ENCODE measurements around the gene PDE9A. TPM values are rescaled to one million over a fixed set of nuclear protein-coding genes. Genes with fewer than 3 reads are reported as not detected.
A peak's percentile ranks its signal among the peaks of the same experiment; 100 is the strongest.

PDE9A gene
- total and polyA plus RNA-seq, 2 experiments from 2014 or later = not detected

- H2AFZ ChIP-seq = no peak overlapping the region
Measured at GRCh38 chr21:42691901-42692559, 38.6 kb downstream of the PDE9A start.

GRCh38 chr21:42692688-42693087 is 39.3 kb downstream of the PDE9A start:
- 48 to 53% methylated on average over 18 to 24 of the region's 24 CpGs for WGBS, 2 experiments (ENCODE audit: low coverage in 1 of 2, low lambda C conversion rate in 2 of 2, missing lambda C conversion rate in 2 of 2)
- H2AFZ ChIP-seq = no peak overlapping the region
- H3K4me2 ChIP-seq (ENCODE audit: unreplicated experiment) = no peak overlapping the region
- no peaks in the 10 kb centered on the region for H3K9me3 ChIP-seq (ENCODE audit: low read depth)
- no peaks in the 10 kb centered on the region for H3K4me1 ChIP-seq (ENCODE audit: insufficient read depth)
- in situ Hi-C loops (cut with MboI) = no loop called here
- H3K36me3 ChIP-seq (ENCODE audit: low read depth) = no peaks in the 10 kb centered on the region
- H3K9me2 ChIP-seq (ENCODE audit: insufficient read depth) = no peaks in the 10 kb centered on the region
- H3K4me3 ChIP-seq = no peak overlapping the region
- no peak overlapping the region for H3K9ac ChIP-seq
- no peaks in the 10 kb centered on the region for H4K20me1 ChIP-seq (ENCODE audit: insufficient read depth)
- H3K79me2 ChIP-seq (ENCODE audit: insufficient read depth) = no peaks in the 10 kb centered on the region
- H3K27me3 ChIP-seq (replicated peaks; ENCODE audit: insufficient read depth) = no peaks in the 10 kb centered on the region; the same call in 1 of the 2 replicates
- TF ChIP-seq EZH2 (IDR thresholded peaks at IDR 0.05; ENCODE audit: insufficient read depth, poor library complexity, severe bottlenecking) (no peak), EZH2phosphoT487 (IDR thresholded peaks at IDR 0.05; ENCODE audit: insufficient read depth, low read depth) (no peak)
- H3K27ac ChIP-seq = no peak overlapping the region
- no peak for DNase-seq
- no peaks in the 10 kb centered on the region for H3F3A ChIP-seq (ENCODE audit: insufficient read depth)

More at GRCh38 chr21:42691901-42692559, 38.6 kb downstream of the PDE9A start:
- Histone ChIP-seq H3K9ac (no peak overlapping the region), H3K4me3 (no peak overlapping the region), H3K4me2 (ENCODE audit: unreplicated experiment) (no peak overlapping the region), H3K36me3 (ENCODE audit: low read depth) (no peaks in the 10 kb centered on the region), H3K27ac (no peak overlapping the region), H4K20me1 (ENCODE audit: insufficient read depth) (no peaks in the 10 kb centered on the region), H3F3A (ENCODE audit: insufficient read depth) (no peaks in the 10 kb centered on the region), H3K9me2 (ENCODE audit: insufficient read depth) (no peaks in the 10 kb centered on the region), H3K4me1 (ENCODE audit: insufficient read depth) (no peaks in the 10 kb centered on the region), H3K79me2 (ENCODE audit: insufficient read depth) (no peaks in the 10 kb centered on the region), H3K9me3 (ENCODE audit: low read depth) (no peaks in the 10 kb centered on the region), H3K27me3 (replicated peaks; ENCODE audit: insufficient read depth) (no peaks in the 10 kb centered on the region; the same call in 1 of the 2 replicates)
- TF ChIP-seq EZH2 (IDR thresholded peaks at IDR 0.05; ENCODE audit: insufficient read depth, poor library complexity, severe bottlenecking) (no peak), EZH2phosphoT487 (IDR thresholded peaks at IDR 0.05; ENCODE audit: insufficient read depth, low read depth) (no peak)
- WGBS, 2 experiments (ENCODE audit: low coverage in 1 of 2, low lambda C conversion rate in 2 of 2, missing lambda C conversion rate in 2 of 2) = 49 to 55% methylated on average over 19 of the region's 19 CpGs
- no peak for DNase-seq
- in situ Hi-C loops (cut with MboI) = no loop called here

- DNase-seq = no peak
- Histone ChIP-seq H3K9me2 (ENCODE audit: insufficient read depth) (no peaks in the 10 kb centered on the region), H3K27ac (no peak overlapping the region), H3K9me3 (ENCODE audit: low read depth) (no peaks in the 10 kb centered on the region), H3K9ac (no peak overlapping the region), H3K4me2 (ENCODE audit: unreplicated experiment) (no peak overlapping the region), H3K79me2 (ENCODE audit: insufficient read depth) (no peaks in the 10 kb centered on the region), H3K4me1 (ENCODE audit: insufficient read depth) (no peaks in the 10 kb centered on the region), H3K4me3 (no peak overlapping the region), H2AFZ (no peak overlapping the region), H3K36me3 (ENCODE audit: low read depth) (no peaks in the 10 kb centered on the region), H3K27me3 (replicated peaks; ENCODE audit: insufficient read depth) (peaks cover 7% of the 10 kb centered on the region), H4K20me1 (ENCODE audit: insufficient read depth) (no peaks in the 10 kb centered on the region), H3F3A (ENCODE audit: insufficient read depth) (no peaks in the 10 kb centered on the region)
- TF ChIP-seq EZH2phosphoT487 (IDR thresholded peaks at IDR 0.05; ENCODE audit: insufficient read depth, low read depth) = no peak
- no peak for TF ChIP-seq EZH2 (IDR thresholded peaks at IDR 0.05; ENCODE audit: insufficient read depth, poor library complexity, severe bottlenecking)
- WGBS, 2 experiments (ENCODE audit: low coverage in 1 of 2, low lambda C conversion rate in 2 of 2, missing lambda C conversion rate in 2 of 2) = 46 to 54% methylated on average over 19 to 20 of the region's 20 CpGs
- in situ Hi-C loops (cut with MboI) = no loop called here
Measured at GRCh38 chr21:42694751-42695696, 41.6 kb downstream of the PDE9A start.

- DNase-seq = peak; percentile 51
- Histone ChIP-seq H3K9me3 (ENCODE audit: low read depth) (no peaks in the 10 kb centered on the region), H3K9me2 (ENCODE audit: insufficient read depth) (no peaks in the 10 kb centered on the region), H4K20me1 (ENCODE audit: insufficient read depth) (no peaks in the 10 kb centered on the region), H3K4me2 (ENCODE audit: unreplicated experiment) (no peak overlapping the region), H3K27me3 (replicated peaks; ENCODE audit: insufficient read depth) (peaks cover 12% of the 10 kb centered on the region), H2AFZ (no peak overlapping the region), H3K27ac (no peak overlapping the region), H3K36me3 (ENCODE audit: low read depth) (no peaks in the 10 kb centered on the region), H3F3A (ENCODE audit: insufficient read depth) (no peaks in the 10 kb centered on the region), H3K79me2 (ENCODE audit: insufficient read depth) (no peaks in the 10 kb centered on the region), H3K4me1 (ENCODE audit: insufficient read depth) (no peaks in the 10 kb centered on the region), H3K9ac (no peak overlapping the region), H3K4me3 (no peak overlapping the region)
- WGBS, 2 experiments (ENCODE audit: low coverage in 1 of 2, low lambda C conversion rate in 2 of 2, missing lambda C conversion rate in 2 of 2) = 43% methylated on average over 9 of the region's 9 CpGs
- TF ChIP-seq EZH2phosphoT487 (IDR thresholded peaks at IDR 0.05; ENCODE audit: insufficient read depth, low read depth) (no peak), EZH2 (IDR thresholded peaks at IDR 0.05; ENCODE audit: insufficient read depth, poor library complexity, severe bottlenecking) (no peak)
- in situ Hi-C loops (cut with MboI) = no loop called here
Measured at GRCh38 chr21:42695697-42696380, 42.4 kb downstream of the PDE9A start.
